Upper lobe of left lung (tissue), 6 donors: ENCODE measurements around the gene AZU1. TPM values are rescaled to one million over a fixed set of nuclear protein-coding genes. Genes with fewer than 3 reads are reported as not detected.
A peak's percentile ranks its signal among the peaks of the same experiment; 100 is the strongest.

ENCODE experiments used
- ATAC-seq, 2 donors: fragments of 200-7000 bp; cut with Tn5 transposase; one replicate each; pipeline ENCODE4 v1.9.1; 2022; ENCODE audit warnings: mild to moderate bottlenecking in 2 of 2, moderate library complexity in 2 of 2; ENCODE audit not compliant: low FRiP score in 2 of 2
- DNase-seq, 2 donors: peaks; one replicate each; pipeline ENCODE4 v3.0.0-alpha.2; 2019 to 2020
- H3K27ac ChIP-seq, 4 donors: fragments of 200-600 bp; sonication (generic); one replicate each; pipeline ENCODE4 v1.5.1; 2016 to 2019
- H3K27me3 ChIP-seq, 4 donors: fragments of 200-600 bp; sonication (generic); one replicate each; pipeline ENCODE4 v1.5.1; 2017 to 2019
- H3K36me3 ChIP-seq, 4 donors: fragments of 200-600 bp; sonication (generic); one replicate each; pipeline ENCODE4 v1.5.1; 2016 to 2019
- H3K4me1 ChIP-seq, 4 donors: fragments of 200-600 bp; sonication (generic); one replicate each; pipeline ENCODE4 v1.5.1; 2018 to 2019
- H3K4me3 ChIP-seq, 4 donors: fragments of 200-600 bp; sonication (generic); one replicate each; pipeline ENCODE4 v1.5.1; 2017 to 2019; ENCODE audit warnings: mild to moderate bottlenecking in 2 of 4, moderate library complexity in 1 of 4
- H3K9me3 ChIP-seq, 4 donors: fragments of 200-600 bp; sonication (generic); one replicate each; pipeline ENCODE4 v1.5.1; 2018 to 2019
- CTCF ChIP-seq, 6 experiments: fragments of 450-650 bp in 4 of 6; fragments of 200-600 bp in 2 of 6; sonication (generic) in 2 of 6; IDR thresholded peaks; one replicate each; pipeline ENCODE4 v1.5.1; 2016 to 2019; ENCODE audit warnings: antibody characterized with exemption in 6 of 6
- EP300 ChIP-seq, 4 donors: sonication (generic); formaldehyde crosslinking; IDR thresholded peaks; one replicate each; pipeline ENCODE4 v1.5.1; 2017; ENCODE audit warnings: antibody characterized with exemption in 4 of 4, control low read depth in 2 of 4
- POLR2A ChIP-seq, 4 donors: fragments of 450-650 bp; IDR thresholded peaks; one replicate each; pipeline ENCODE4 v1.5.1; 2016 to 2017; ENCODE audit warnings: antibody characterized with exemption in 4 of 4, mild to moderate bottlenecking in 2 of 4
- POLR2AphosphoS5 ChIP-seq, 2 donors: sonication (generic); formaldehyde crosslinking; IDR thresholded peaks; one replicate each; pipeline ENCODE4 v1.5.1; 2017; ENCODE audit warnings: antibody characterized with exemption in 2 of 2
- WGBS, 2 donors: methylation state at CpG; one replicate each; pipeline ENCODE4 v1.1.5; 2017 to 2018; 5-methylcytosine and 5-hydroxymethylcytosine counted together
- total RNA-seq, 6 donors: library from RNA; depleted of rRNA in 4 of 6; stranded (reverse); fragments of >200 nt in 4 of 6; gene quantifications; one replicate each; pipeline versions ENCODE4 v1.1.0 to v1.2.1, GENCODE V29; 2016 to 2021
- donor health status: DM: no; HTN: no; CAD: no; lungs with moderate emphysema.
- donor health status: DM: no; HTN: yes; CAD: no; lungs with severe emphysema.

AZU1 gene
- total RNA-seq, 6 donors from 2014 or later, result 2.0 to 13.6 (median 5.3) TPM

DNA sequence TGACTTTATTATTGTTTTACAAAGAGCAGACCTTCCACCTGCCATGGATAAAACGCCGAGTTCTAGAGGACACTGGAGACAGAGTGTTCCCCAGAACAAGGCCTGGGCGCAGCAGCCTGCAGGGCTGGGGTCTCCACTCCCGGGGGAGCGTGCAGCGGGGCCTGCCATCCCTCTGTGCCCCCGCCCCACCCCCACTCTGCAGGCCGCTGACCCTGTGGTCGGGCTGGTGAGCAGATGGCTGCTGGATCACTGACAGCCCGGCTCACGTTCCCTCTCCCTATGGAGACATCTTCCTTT lies 39.0 kb upstream of the AZU1 start:
- Histone ChIP-seq H3K9me3 (no peaks in the 10 kb centered on the region), H3K27ac (peak overlapping the region; percentile 36 to 88 (median 78)), H3K4me1 (peaks cover 48 to 61% (median 55%) of the 10 kb centered on the region in 4 donors), H3K36me3 (no peaks in the 10 kb centered on the region), H3K4me3 (peak overlapping the region in 1 of 4 donors; percentile 26), H3K27me3 (no peaks in the 10 kb centered on the region)
- TF ChIP-seq EP300 (IDR thresholded peaks at IDR 0.05), result no peak
- no peak for TF ChIP-seq POLR2A (IDR thresholded peaks at IDR 0.05)
- TF ChIP-seq POLR2AphosphoS5 (IDR thresholded peaks at IDR 0.05), result no peak
- TF ChIP-seq CTCF (IDR thresholded peaks at IDR 0.05), result no peak
- DNase-seq, result peak in 1 of 2 donors; percentile 76
- no peak for ATAC-seq
- WGBS, 2 donors, result 67 to 86% methylated on average over 4 to 11 of the region's 11 CpGs

DNA sequence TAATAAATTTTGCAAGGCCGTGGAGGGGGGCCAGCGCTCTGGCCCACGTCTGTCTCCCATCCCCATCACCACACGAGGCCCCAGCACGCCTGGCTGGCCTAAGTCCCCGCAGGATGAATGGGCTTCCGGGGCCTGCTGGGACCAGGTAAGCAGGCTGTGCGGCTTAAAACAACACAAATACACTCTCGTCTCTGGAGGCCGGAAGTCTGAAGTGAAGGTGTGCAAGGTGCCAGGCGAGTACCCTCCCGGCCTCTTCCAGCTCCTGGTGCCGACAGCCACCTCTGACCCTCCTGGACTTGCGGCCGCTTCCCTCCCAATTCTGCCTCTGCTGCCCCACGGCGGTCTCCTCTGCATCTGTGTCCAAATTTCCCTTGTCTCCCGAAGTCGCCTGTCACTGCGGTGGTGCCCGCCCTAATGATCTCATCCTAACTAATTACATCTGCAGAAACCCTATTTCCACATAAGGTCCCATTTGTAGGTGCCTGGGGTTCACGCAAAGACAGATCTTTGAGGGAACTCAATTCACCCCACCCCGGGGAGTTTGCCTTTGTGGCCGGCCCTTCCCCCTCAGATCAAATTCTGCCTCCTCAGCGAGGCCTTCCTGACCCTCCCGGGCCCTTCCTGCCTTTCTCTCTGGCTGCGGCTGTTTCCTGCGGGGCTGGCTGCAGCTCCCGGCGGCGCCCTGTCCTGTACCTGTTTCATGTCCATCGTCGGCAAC lies 38.5 kb upstream of the AZU1 start:
- no peak for TF ChIP-seq CTCF (IDR thresholded peaks at IDR 0.05)
- no peak for TF ChIP-seq EP300 (IDR thresholded peaks at IDR 0.05)
- TF ChIP-seq POLR2A (IDR thresholded peaks at IDR 0.05), result peak in 1 of 4 donors; percentile 15
- peak in 1 of 2 donors; percentile 54 for TF ChIP-seq POLR2AphosphoS5 (IDR thresholded peaks at IDR 0.05)
- H3K4me3 ChIP-seq, result peak overlapping the region in 1 of 4 donors; percentile 26
- peak in 1 of 2 donors; percentile 54 for DNase-seq

DNA sequence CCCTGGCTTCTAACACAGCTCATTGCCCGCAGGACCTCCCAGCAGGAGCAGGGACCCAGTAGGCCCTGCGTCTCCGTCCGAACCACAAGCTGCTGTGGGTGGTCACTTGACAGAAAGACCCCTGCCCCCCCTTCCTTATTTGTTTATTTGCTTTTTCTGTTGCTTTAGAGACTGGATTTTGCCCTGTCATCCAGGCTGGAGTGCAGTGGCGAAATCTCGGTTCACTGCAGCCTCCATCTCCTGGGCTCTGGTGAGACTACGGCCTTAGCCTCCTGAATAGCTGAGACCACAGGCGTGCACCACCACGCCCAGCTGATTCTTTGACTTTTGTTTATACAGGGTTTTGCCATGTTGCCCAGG lies 38.0 kb upstream of the AZU1 start:
- Histone ChIP-seq H3K36me3 (no peaks in the 10 kb centered on the region), H3K27ac (peak overlapping the region; percentile 36 to 88 (median 78)), H3K27me3 (no peaks in the 10 kb centered on the region), H3K4me3 (peak overlapping the region in 1 of 4 donors; percentile 26), H3K9me3 (no peaks in the 10 kb centered on the region), H3K4me1 (peaks cover 38 to 50% (median 49%) of the 10 kb centered on the region in 4 donors)
- peak in 1 of 2 donors; percentile 54 for ATAC-seq
- TF ChIP-seq POLR2A (IDR thresholded peaks at IDR 0.05) (no peak), EP300 (IDR thresholded peaks at IDR 0.05) (no peak), CTCF (IDR thresholded peaks at IDR 0.05) (no peak), POLR2AphosphoS5 (IDR thresholded peaks at IDR 0.05) (no peak)
- WGBS, 2 donors, result 36 to 58% methylated on average over 9 of the region's 9 CpGs
- no peak for DNase-seq

More for the DNA sequence above, 38.5 kb upstream of the AZU1 start:
- Histone ChIP-seq H3K9me3 (no peaks in the 10 kb centered on the region), H3K27ac (peak overlapping the region; percentile 36 to 88 (median 78)), H3K4me1 (peaks cover 43 to 55% (median 53%) of the 10 kb centered on the region in 4 donors), H3K36me3 (no peaks in the 10 kb centered on the region), H3K27me3 (no peaks in the 10 kb centered on the region)
- WGBS, 2 donors, result 33 to 40% methylated on average over 24 to 33 of the region's 33 CpGs
- peak; percentile 31 to 38 for ATAC-seq

DNA sequence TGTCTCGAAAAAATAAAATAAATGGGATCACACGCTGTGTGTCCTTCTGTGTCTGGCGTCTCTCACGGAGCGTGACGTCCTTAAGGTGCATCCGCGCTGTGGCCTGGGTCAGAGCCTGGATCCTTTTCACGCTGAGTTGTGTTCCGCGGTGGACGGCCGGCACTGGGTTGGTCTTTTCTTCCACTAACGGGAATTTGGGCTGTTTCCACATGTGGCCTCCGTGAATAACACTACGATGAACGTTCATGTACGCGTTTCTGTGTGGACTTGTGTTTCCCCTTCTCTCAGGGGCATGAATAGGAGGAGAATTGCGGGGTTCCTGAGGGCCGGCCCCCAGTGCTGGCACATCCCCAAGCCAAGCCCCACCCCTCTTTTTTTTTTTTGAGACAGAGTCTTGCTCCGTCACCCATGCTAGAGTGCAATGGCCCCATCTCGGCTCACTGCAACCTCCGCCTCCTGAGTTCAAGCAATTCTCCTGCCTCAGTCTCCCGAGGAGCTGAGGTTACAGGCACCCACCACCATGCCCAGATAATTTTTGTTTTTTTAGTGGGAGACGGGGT lies 36.5 kb upstream of the AZU1 start:
- H3K27me3 ChIP-seq, result no peaks in the 10 kb centered on the region
- DNase-seq, result no peak
- no peaks in the 10 kb centered on the region for H3K36me3 ChIP-seq
- WGBS, 2 donors, result 75 to 76% methylated on average over 26 of the region's 26 CpGs
- peaks cover 41 to 55% (median 54%) of the 10 kb centered on the region in 4 donors for H3K4me1 ChIP-seq
- H3K4me3 ChIP-seq, result no peak overlapping the region
- TF ChIP-seq POLR2AphosphoS5 (IDR thresholded peaks at IDR 0.05) (no peak), EP300 (IDR thresholded peaks at IDR 0.05) (no peak), POLR2A (IDR thresholded peaks at IDR 0.05) (no peak), CTCF (IDR thresholded peaks at IDR 0.05) (no peak)
- ATAC-seq, result no peak
- H3K27ac ChIP-seq, result peak overlapping the region; percentile 76 to 88 (median 80)
- H3K9me3 ChIP-seq, result no peaks in the 10 kb centered on the region
